IMR-90 (cell line): ENCODE measurements around the gene CYP2D6.

Experiments
- MAZ ChIP-seq: IDR thresholded peaks from 2 replicates; pipeline ENCODE4 v1.6.1; 2012; ENCODE audit warnings: low read depth, mild to moderate bottlenecking, low read length, improper control_type of control experiment, moderate library complexity, borderline replicate concordance
- NFE2L2 ChIP-seq: fragments of 150-350 bp; IDR thresholded peaks from 2 replicates; pipeline ENCODE4 v1.6.1; 2016; ENCODE audit warnings: low read depth, mild to moderate bottlenecking, low read length
- POLR2A ChIP-seq: IDR thresholded peaks from 2 replicates; pipeline ENCODE4 v1.6.1; 2012; ENCODE audit warnings: mild to moderate bottlenecking, low read depth, low read length
- RAD21 ChIP-seq: IDR thresholded peaks from 2 replicates; pipeline ENCODE4 v1.6.1; 2012; ENCODE audit warnings: low read length, improper control_type of control experiment
- RCOR1 ChIP-seq: IDR thresholded peaks from 2 replicates; pipeline ENCODE4 v1.6.1; 2012; ENCODE audit warnings: mild to moderate bottlenecking, low read length, improper control_type of control experiment; ENCODE audit not compliant: insufficient replicate concordance
- RFX5 ChIP-seq: IDR thresholded peaks from 2 replicates; pipeline ENCODE4 v1.8.0; 2012; ENCODE audit warnings: low read depth, mild to moderate bottlenecking, low read length, moderate library complexity
- TF ChIP-seq, protein P1 (sequence below): conservative IDR thresholded peaks from 2 replicates; pipeline ENCODE4 v1.5.1; 2012; ENCODE audit warnings: mild to moderate bottlenecking, low read depth, low read length, improper control_type of control experiment
- TF ChIP-seq, protein P2 (sequence below): fragments of 150-350 bp; IDR thresholded peaks from 2 replicates; pipeline ENCODE4 v1.6.1; 2016; ENCODE audit warnings: low read depth, mild to moderate bottlenecking, low read length, moderate library complexity, borderline replicate concordance
- TF ChIP-seq, protein P3 (sequence below): fragments of 150-350 bp; IDR thresholded peaks from 2 replicates; pipeline ENCODE4 v1.6.1; 2017; ENCODE audit warnings: mild to moderate bottlenecking, antibody characterized with exemption, low read length, low read depth

DNA sequence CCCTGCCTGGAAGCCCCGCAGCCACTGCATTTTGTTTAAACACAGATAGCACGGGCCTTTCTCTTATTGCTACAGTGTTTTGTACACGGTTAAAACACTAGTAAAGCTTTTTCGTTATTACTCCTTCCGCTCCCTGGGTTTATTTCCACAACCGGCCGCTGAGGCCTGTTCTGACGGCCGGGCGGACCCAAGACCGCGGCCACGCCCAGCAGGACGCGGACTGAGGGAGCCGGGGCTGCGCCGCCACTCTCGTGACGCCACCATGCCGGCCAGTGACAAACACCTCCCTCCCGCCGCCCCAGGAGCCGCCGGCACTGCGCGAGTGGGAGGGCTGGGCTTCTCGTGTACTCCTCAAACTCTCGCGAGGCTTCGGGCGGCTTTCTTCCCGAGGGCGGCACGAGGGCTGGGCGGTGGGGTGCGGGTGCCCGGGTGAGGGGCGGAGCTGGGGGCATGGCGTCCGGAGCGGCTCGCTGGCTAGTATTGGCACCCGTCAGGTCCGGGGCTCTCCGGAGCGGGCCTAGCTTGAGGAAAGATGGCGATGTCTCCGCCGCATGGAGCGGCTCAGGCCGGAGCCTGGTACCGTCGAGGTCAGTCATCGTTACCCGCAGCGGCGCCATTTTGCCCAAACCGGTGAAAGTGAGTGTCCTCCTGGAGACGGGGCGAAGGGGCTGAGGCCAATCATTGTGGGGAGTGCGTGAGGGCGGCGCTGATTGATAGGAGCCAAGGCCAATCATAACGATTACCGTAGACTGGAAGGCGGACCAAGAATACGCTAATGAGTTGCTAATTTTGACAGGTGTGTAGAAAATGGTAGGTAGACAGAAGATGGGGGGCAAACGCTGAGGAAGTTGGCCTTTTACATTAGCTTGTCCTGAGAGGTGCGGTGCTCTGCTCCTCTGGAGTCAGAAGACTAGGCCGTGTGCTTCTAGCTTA, 51.0 kb downstream of the CYP2D6 start, which contains the start of gene SMDT1:
- TF ChIP-seq, protein P1, sequence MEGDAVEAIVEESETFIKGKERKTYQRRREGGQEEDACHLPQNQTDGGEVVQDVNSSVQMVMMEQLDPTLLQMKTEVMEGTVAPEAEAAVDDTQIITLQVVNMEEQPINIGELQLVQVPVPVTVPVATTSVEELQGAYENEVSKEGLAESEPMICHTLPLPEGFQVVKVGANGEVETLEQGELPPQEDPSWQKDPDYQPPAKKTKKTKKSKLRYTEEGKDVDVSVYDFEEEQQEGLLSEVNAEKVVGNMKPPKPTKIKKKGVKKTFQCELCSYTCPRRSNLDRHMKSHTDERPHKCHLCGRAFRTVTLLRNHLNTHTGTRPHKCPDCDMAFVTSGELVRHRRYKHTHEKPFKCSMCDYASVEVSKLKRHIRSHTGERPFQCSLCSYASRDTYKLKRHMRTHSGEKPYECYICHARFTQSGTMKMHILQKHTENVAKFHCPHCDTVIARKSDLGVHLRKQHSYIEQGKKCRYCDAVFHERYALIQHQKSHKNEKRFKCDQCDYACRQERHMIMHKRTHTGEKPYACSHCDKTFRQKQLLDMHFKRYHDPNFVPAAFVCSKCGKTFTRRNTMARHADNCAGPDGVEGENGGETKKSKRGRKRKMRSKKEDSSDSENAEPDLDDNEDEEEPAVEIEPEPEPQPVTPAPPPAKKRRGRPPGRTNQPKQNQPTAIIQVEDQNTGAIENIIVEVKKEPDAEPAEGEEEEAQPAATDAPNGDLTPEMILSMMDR = no peak
- TF ChIP-seq NFE2L2 (no peak), POLR2A (peak; percentile 90), RAD21 (no peak), MAZ (no peak), RCOR1 (no peak), RFX5 (no peak)
- TF ChIP-seq, protein P2, sequence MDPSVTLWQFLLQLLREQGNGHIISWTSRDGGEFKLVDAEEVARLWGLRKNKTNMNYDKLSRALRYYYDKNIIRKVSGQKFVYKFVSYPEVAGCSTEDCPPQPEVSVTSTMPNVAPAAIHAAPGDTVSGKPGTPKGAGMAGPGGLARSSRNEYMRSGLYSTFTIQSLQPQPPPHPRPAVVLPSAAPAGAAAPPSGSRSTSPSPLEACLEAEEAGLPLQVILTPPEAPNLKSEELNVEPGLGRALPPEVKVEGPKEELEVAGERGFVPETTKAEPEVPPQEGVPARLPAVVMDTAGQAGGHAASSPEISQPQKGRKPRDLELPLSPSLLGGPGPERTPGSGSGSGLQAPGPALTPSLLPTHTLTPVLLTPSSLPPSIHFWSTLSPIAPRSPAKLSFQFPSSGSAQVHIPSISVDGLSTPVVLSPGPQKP = no peak
- TF ChIP-seq, protein P3, sequence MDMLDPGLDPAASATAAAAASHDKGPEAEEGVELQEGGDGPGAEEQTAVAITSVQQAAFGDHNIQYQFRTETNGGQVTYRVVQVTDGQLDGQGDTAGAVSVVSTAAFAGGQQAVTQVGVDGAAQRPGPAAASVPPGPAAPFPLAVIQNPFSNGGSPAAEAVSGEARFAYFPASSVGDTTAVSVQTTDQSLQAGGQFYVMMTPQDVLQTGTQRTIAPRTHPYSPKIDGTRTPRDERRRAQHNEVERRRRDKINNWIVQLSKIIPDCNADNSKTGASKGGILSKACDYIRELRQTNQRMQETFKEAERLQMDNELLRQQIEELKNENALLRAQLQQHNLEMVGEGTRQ = peak; percentile 70
